ENCODE measurements around the gene STX1A. TPM values are rescaled to one million over a fixed set of nuclear protein-coding genes. Genes with fewer than 3 reads are reported as not detected.
A peak's percentile ranks its signal among the peaks of the same experiment; 100 is the strongest.

Gene STX1A
- total and polyA plus RNA-seq, 11 donors: 1.1 to 3.6 (median 1.7) TPM

GRCh38 chr7:73762659-73762999, 43.2 kb upstream of the STX1A start:
- no peaks in the 10 kb centered on the region for H3K36me3 ChIP-seq
- ATAC-seq (no peak), DNase-seq (no peak)
- 59 to 72% (median 64%) methylated on average over 1 of the region's 1 CpG for WGBS, 4 donors
- H3K4me3 ChIP-seq: no peak overlapping the region
- intact Hi-C loops (cut with DNase I): no loop called here
- no peak overlapping the region for H3K27ac ChIP-seq
- TF ChIP-seq POLR2A (IDR thresholded peaks at IDR 0.05) (no peak), CTCF (IDR thresholded peaks at IDR 0.05) (no peak)
- H3K9me3 ChIP-seq: no peaks in the 10 kb centered on the region
- H3K4me1 ChIP-seq: no peaks in the 10 kb centered on the region
- H3K27me3 ChIP-seq: peaks cover 0 to 10% (median 0%) of the 10 kb centered on the region in 9 donors

- DNase-seq: peak in 1 of 5 donors; percentile 28
- WGBS, 4 donors: 50 to 56% (median 54%) methylated on average over 8 of the region's 8 CpGs
- TF ChIP-seq POLR2A (IDR thresholded peaks at IDR 0.05) (no peak), CTCF (IDR thresholded peaks at IDR 0.05) (no peak)
- Histone ChIP-seq H3K27ac (no peak overlapping the region), H3K36me3 (no peaks in the 10 kb centered on the region), H3K4me1 (no peaks in the 10 kb centered on the region), H3K4me3 (no peak overlapping the region), H3K9me3 (no peaks in the 10 kb centered on the region), H3K27me3 (peaks cover 0 to 6% (median 0%) of the 10 kb centered on the region in 9 donors)
- ATAC-seq: no peak
- intact Hi-C loops (cut with DNase I): no loop called here
Observed at GRCh38 chr7:73761854-73762658, 42.6 kb upstream of the STX1A start.

- Histone ChIP-seq H3K27ac (no peak overlapping the region), H3K4me1 (no peaks in the 10 kb centered on the region), H3K9me3 (no peaks in the 10 kb centered on the region), H3K27me3 (no peaks in the 10 kb centered on the region), H3K36me3 (no peaks in the 10 kb centered on the region), H3K4me3 (no peak overlapping the region)
- intact Hi-C loops (cut with DNase I): no loop called here
- TF ChIP-seq POLR2A (IDR thresholded peaks at IDR 0.05) (no peak), CTCF (IDR thresholded peaks at IDR 0.05) (no peak)
- 83 to 89% (median 86%) methylated on average over 6 to 7 of the region's 7 CpGs for WGBS, 4 donors
- peak in 1 of 5 donors; percentile 26 for DNase-seq
- peak in 1 of 4 donors; percentile 27 for ATAC-seq
Observed at GRCh38 chr7:73758581-73759138, 39.2 kb upstream of the STX1A start.

- no peak for TF ChIP-seq POLR2A (IDR thresholded peaks at IDR 0.05)
- no peak for TF ChIP-seq CTCF (IDR thresholded peaks at IDR 0.05)
- no peak overlapping the region for H3K27ac ChIP-seq
- WGBS, 4 donors: 74 to 79% (median 76%) methylated on average over 16 of the region's 16 CpGs
- ATAC-seq (no peak), DNase-seq (peak in 1 of 5 donors; percentile 19)
- peaks cover 0 to 8% (median 0%) of the 10 kb centered on the region in 12 donors for H3K4me1 ChIP-seq
- H3K36me3 ChIP-seq: no peaks in the 10 kb centered on the region
- H3K27me3 ChIP-seq: no peaks in the 10 kb centered on the region
- H3K4me3 ChIP-seq: no peak overlapping the region
- intact Hi-C loops (cut with DNase I): loop anchor here in 2 of 10 donors (10.0 kb wide), 2 partner anchors 95 to 105 kb away; partner anchors contain the start of gene METTL27 (in 1 of the 2)
- H3K9me3 ChIP-seq: no peaks in the 10 kb centered on the region
Observed at GRCh38 chr7:73749931-73750776, 30.7 kb upstream of the STX1A start.

Data from heart left ventricle (tissue), 16 donors.